ENCODE data around the gene ADARB2. TPM values are rescaled to one million over a fixed set of nuclear protein-coding genes. Genes with fewer than 3 reads are reported as not detected.

ADARB2 gene
- total RNA-seq, 4 donors from 2014 or later, result 1.3 to 5.4 (median 1.8) TPM

DNA sequence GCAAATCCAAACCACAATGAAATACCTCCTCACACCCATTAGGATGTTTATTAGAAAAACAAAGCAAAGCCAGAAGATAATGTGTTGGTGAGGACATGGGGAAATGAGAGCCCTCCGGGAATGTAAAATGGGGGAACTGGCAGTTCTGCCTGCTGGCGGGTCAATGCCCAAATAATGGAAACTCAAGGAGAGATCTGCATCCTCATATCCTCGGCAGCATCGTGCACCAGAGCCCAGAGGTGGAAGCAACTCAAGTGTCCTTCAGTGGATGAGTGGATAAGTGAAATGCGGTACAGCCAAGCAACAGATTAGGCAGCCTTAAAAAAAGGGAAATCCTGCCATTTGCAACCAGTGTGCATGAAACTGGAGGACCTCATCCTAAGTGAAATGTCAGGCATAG lies 356.0 kb downstream of the ADARB2 start:
- H3K4me1 ChIP-seq, result peaks cover 0 to 6% (median 0%) of the 10 kb centered on the region in 3 donors
- H3K36me3 ChIP-seq, result no peaks in the 10 kb centered on the region
- TF ChIP-seq POLR2A (IDR thresholded peaks at IDR 0.05), result no peak
- TF ChIP-seq, protein P1, sequence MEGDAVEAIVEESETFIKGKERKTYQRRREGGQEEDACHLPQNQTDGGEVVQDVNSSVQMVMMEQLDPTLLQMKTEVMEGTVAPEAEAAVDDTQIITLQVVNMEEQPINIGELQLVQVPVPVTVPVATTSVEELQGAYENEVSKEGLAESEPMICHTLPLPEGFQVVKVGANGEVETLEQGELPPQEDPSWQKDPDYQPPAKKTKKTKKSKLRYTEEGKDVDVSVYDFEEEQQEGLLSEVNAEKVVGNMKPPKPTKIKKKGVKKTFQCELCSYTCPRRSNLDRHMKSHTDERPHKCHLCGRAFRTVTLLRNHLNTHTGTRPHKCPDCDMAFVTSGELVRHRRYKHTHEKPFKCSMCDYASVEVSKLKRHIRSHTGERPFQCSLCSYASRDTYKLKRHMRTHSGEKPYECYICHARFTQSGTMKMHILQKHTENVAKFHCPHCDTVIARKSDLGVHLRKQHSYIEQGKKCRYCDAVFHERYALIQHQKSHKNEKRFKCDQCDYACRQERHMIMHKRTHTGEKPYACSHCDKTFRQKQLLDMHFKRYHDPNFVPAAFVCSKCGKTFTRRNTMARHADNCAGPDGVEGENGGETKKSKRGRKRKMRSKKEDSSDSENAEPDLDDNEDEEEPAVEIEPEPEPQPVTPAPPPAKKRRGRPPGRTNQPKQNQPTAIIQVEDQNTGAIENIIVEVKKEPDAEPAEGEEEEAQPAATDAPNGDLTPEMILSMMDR (IDR thresholded peaks at IDR 0.05), result no peak
- TF ChIP-seq EP300 (IDR thresholded peaks at IDR 0.05), result no peak
- TF ChIP-seq POLR2AphosphoS5 (IDR thresholded peaks at IDR 0.05), result no peak
- no peak for ATAC-seq
- H3K4me3 ChIP-seq, result no peak overlapping the region
- H3K27me3 ChIP-seq, result peaks cover 74% of the 10 kb centered on the region
- WGBS, 2 donors (ENCODE audit: low coverage in 1 of 2), result 77 to 87% methylated on average over 3 to 4 of the region's 5 CpGs
- peaks cover 0 to 17% (median 0%) of the 10 kb centered on the region in 3 donors for H3K9me3 ChIP-seq
- H3K27ac ChIP-seq, result no peak overlapping the region

DNA sequence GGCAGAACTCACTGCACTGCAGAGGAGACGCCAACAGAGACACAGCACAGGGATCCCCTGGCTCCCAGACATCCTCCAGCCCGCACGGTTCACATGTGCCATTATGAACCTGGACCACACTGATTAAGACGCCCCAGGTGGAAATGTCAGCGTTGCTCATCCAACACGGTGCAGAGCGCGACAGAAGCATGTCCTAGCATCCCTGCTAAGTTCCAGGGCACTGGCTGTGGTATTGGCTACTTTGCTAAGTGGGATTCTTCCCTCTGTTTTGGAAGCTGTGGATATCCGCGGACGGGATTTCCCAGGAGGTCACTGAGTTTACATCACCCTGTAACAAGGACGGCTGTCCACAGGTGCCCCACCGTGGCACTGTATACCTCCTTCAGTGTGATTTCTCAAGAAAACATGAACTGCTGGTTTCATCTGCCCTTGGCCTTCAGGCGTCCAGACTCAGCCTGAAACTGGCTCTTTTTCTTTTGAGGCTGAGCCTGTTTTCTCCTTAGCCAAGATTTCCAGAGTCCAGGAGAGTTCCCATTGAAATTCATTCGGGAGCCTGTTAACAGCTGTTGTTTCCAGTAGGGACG lies 357.1 kb downstream of the ADARB2 start:
- no peak for ATAC-seq
- Histone ChIP-seq H3K36me3 (no peaks in the 10 kb centered on the region), H3K27me3 (peaks cover 78% of the 10 kb centered on the region), H3K27ac (no peak overlapping the region), H3K9me3 (peaks cover 0 to 9% (median 0%) of the 10 kb centered on the region in 3 donors), H3K4me1 (peaks cover 0 to 6% (median 0%) of the 10 kb centered on the region in 3 donors), H3K4me3 (no peak overlapping the region)
- 47 to 51% methylated on average over 8 to 16 of the region's 16 CpGs for WGBS, 2 donors (ENCODE audit: low coverage in 1 of 2)
- TF ChIP-seq, protein P1 (IDR thresholded peaks at IDR 0.05), result no peak
- no peak for TF ChIP-seq POLR2A (IDR thresholded peaks at IDR 0.05)

DNA sequence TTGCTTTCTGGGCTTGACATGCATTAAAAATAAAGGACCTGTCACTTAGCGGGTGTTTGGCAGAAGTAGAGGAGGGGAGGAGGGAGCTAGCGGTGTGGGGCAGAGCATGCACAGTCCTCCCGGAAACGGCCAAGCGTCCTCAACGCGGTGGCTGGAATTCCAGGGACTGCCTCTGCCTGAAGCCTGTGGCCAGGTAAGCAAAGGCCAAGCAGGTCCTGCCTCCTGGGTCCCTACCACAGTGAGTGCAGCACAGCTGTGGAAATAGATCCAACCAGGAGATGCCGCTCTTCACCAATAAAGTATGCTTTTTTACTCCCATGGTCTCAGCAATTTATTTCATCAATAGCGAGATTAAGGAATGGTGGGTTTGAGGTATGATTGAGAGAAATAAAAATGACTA lies 357.7 kb downstream of the ADARB2 start:
- H3K4me1 ChIP-seq, result peaks cover 0 to 6% (median 0%) of the 10 kb centered on the region in 3 donors
- H3K36me3 ChIP-seq, result no peaks in the 10 kb centered on the region
- TF ChIP-seq POLR2AphosphoS5 (IDR thresholded peaks at IDR 0.05) (no peak), EP300 (IDR thresholded peaks at IDR 0.05) (no peak), POLR2A (IDR thresholded peaks at IDR 0.05) (no peak)
- TF ChIP-seq, protein P1 (IDR thresholded peaks at IDR 0.05), result no peak
- peaks cover 0 to 3% (median 0%) of the 10 kb centered on the region in 3 donors for H3K9me3 ChIP-seq
- H3K4me3 ChIP-seq, result no peak overlapping the region
- no peak overlapping the region for H3K27ac ChIP-seq
- no peak for ATAC-seq
- H3K27me3 ChIP-seq, result peaks cover 75% of the 10 kb centered on the region
- WGBS, 2 donors (ENCODE audit: low coverage in 1 of 2), result 51 to 80% methylated on average over 1 to 9 of the region's 9 CpGs

DNA sequence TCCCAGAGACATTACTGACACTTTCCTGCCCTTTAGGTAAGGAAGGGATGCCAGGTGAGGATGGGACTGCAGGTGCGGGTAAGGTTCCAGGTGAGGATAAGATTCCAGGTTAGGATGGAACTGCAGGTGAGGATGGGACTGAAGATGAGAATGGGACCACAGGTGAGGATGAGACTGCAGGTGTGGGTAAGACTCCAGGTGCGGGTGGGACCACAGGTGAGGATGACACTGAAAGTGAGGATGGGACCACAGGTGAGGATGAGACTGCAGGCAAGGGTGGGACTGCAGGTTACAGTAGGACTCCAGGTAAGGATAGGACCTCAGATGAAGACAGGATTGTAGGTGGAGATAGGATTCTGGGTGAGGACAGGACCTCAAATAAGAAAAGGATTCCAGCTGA lies 358.9 kb downstream of the ADARB2 start:
- ATAC-seq, result no peak
- Histone ChIP-seq H3K36me3 (no peaks in the 10 kb centered on the region), H3K27ac (no peak overlapping the region), H3K9me3 (no peaks in the 10 kb centered on the region), H3K4me3 (no peak overlapping the region), H3K4me1 (peaks cover 0 to 6% (median 0%) of the 10 kb centered on the region in 3 donors), H3K27me3 (peaks cover 69% of the 10 kb centered on the region)
- TF ChIP-seq, protein P1 (IDR thresholded peaks at IDR 0.05), result no peak
- no peak for TF ChIP-seq POLR2AphosphoS5 (IDR thresholded peaks at IDR 0.05)
- TF ChIP-seq POLR2A (IDR thresholded peaks at IDR 0.05), result no peak
- TF ChIP-seq EP300 (IDR thresholded peaks at IDR 0.05), result no peak
- WGBS, 2 donors (ENCODE audit: low coverage in 1 of 2), result 83 to 84% methylated on average over 2 of the region's 2 CpGs

DNA sequence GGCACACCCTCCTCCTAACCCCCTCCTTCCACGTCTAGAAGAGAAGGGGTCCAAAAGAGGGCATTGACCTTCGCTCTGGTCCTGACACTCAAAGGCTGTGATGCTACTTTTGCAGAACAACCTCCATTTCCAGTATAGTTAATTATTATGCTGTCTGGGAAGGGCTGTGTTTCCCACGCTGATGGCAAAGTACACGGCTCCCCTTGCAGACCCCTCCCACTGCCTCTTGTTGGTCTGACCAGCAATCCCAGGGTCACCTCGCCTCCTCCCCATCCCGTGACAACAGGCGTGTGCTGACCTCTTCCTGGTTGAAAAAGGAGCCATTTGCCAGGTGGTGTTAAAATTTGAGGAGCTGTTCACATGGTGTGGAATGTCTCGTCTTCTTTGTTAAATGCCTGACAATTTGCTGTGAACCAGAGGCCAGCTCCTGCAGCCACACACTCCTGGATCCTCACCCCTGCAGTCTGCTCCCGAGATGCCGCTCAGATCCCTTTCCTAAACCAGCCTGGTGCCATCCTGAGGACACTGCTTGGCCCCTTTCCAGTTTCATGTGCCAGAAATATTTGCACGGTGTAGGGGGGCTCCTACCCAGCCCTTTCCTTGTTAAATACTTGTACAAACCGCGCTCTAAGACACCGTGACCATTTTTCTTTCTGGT lies 359.5 kb downstream of the ADARB2 start:
- ATAC-seq, result no peak
- no peak overlapping the region for H3K4me3 ChIP-seq
- peaks cover 0 to 6% (median 0%) of the 10 kb centered on the region in 3 donors for H3K4me1 ChIP-seq
- peaks cover 63% of the 10 kb centered on the region for H3K27me3 ChIP-seq
- no peak overlapping the region for H3K27ac ChIP-seq
- H3K36me3 ChIP-seq, result no peaks in the 10 kb centered on the region
- no peaks in the 10 kb centered on the region for H3K9me3 ChIP-seq
- TF ChIP-seq POLR2AphosphoS5 (IDR thresholded peaks at IDR 0.05) (no peak), EP300 (IDR thresholded peaks at IDR 0.05) (no peak), POLR2A (IDR thresholded peaks at IDR 0.05) (no peak)
- TF ChIP-seq, protein P1 (IDR thresholded peaks at IDR 0.05), result no peak
- WGBS, 2 donors (ENCODE audit: low coverage in 1 of 2), result 25 to 39% methylated on average over 6 to 8 of the region's 14 CpGs
